Activated CD4-positive, CD25-positive, alpha-beta regulatory T cell treated with anti-CD3 and anti-CD28 coated beads, Interleukin-2, amount 50 U/mL, for 16 hours (primary cell): Measurements from ENCODE around the gene PWWP2A.
A peak's percentile ranks its signal among the peaks of the same experiment; 100 is the strongest.

Experiments used
- DNase-seq: peaks from one replicate; pipeline ENCODE4 v3.0.0-alpha.2; 2020; ENCODE audit warnings: low read depth, low spot score

Gene PWWP2A

DNA sequence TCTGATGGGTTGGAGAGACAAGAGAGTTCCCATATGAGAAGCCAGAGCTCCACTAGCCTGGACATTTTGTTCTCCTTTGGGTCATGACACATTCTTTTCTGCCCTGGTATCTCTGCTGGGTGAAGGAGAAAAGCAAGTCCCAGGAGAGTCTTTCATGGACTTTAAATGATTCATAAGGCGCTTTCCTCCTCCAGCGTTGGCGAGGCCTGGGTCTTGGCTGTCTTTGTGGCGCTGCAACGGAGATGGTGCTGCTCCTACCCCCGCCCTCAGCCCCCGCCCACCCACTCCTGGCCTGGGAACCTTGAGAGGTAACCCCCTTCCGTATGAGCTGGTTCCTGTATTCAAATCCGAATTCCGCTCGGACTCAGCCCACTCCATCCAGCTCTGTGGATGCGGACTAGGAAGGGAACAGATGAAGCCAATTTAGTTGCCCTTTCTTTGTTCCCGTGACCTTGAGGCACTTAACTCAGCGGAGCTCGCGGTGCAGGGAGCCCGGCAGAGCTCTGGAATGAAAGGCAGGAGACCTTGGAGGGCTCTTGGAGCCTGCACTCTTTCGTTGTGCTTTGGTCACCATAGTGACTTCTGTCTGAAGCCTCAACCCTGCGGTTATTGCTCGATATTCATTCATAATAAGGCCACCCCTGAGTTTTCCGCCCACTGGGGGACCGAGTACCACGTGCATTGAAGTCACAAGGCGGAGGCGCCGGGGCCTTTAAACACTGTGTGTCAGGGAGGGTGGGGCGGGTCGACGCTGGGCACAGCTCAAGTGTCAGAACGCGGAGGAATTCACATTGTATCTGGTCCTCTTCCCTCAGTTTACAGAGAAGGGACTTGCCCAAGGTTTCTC lies 14.0 kb upstream of the PWWP2A start:
- no peak for DNase-seq

GRCh38 chr5:160129841-160130240 lies 10.6 kb upstream of the PWWP2A start:
- DNase-seq: no peak

DNA sequence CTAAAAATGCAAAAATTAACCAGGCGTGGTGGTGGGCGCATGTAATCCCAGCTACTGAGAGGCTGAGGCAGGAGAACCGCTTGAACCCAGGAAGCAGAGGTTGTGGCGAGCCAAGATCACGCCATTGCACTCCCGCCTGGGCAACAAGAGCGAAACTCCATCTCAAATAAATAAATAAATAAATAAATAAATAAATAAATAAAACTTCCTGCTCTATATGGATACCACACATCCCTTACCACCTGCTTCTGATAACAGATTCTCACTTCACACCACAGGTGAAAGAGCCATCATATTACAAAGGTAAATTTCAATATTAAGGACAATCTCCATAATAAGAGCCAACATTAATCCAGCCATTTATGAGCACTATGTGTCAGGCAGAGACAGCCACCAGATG lies 9.4 kb upstream of the PWWP2A start:
- DNase-seq: no peak

GRCh38 chr5:160119905-160120266 lies 636 bp upstream of the PWWP2A start:
- DNase-seq: no peak

- DNase-seq: peak; percentile 18
Measured at GRCh38 chr5:160118349-160119141, 705 bp downstream of the PWWP2A start.

GRCh38 chr5:160116991-160117390 lies 2.3 kb downstream of the PWWP2A start:
- DNase-seq: no peak

- DNase-seq: no peak
Measured at GRCh38 chr5:160108124-160108523, 11.1 kb downstream of the PWWP2A start.

DNA sequence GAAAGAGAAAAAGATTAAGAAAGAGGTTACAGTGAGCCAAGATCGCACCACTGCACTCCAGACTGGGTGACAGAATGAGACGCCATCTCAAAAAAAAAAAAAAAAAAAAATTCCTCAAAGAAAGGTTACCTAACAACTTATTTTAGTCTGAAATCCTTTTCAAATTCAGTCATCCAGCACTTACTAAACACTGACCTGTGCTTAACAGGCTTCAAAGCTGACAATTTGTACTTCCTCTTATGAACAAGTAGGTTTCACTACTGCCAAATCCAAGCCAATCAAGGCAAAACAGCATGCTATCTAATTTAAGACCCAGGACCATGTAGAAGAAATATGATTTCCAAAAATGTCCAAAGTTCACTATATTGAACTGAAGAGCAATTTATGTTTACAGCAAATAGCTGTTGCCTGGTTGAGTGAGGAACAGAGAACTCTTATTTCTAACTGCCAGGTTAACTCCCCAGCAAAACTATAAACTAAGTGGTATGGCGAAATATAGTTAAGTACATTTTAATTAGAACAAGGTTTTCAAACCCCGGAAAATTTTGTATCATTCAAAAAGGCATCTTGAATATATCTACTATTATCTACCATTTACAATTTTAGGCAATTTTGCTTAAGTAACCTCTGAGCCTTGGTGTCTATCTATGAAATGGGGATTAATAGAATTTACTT lies 13.4 kb downstream of the PWWP2A start:
- no peak for DNase-seq

DNA sequence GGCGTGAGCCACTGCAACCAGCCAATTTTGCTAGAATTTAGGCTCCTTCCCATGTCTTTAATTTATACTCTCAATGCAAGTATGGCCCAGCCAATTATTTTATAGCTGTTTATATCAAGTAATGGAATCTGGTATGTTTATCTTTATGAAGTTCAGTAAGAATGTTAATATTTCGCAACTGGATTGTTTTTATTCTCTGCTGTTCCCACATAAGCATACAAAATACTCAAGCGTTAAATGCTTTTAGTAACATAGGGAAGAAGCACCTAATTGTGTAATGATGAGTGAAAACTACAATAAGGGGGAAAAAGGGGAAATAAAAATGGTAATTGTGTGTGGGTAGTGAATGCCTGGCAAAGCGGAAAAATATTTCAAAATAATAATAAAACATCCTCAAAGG lies 21.3 kb downstream of the PWWP2A start:
- no peak for DNase-seq

DNA sequence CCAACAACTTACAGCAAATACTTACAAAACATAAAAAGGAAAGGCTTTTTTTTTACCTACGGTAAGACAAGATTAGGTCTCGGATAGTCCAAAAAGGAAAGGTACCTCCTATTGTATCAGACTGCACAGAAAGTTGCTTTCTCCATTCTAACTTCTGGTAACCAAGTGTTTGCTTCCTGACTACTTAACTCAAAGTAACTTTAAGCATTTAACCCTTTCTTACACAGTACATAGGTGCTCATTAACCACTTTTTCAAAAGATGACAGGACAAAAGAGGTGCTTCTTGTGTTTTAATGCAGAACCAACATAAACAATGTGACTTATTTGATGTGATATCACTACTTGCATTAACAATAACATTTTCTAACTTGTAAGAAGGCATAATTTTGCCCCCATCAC lies 23.1 kb downstream of the PWWP2A start:
- no peak for DNase-seq

- no peak for DNase-seq
Measured at GRCh38 chr5:160092960-160093707, 26.1 kb downstream of the PWWP2A start.

DNA sequence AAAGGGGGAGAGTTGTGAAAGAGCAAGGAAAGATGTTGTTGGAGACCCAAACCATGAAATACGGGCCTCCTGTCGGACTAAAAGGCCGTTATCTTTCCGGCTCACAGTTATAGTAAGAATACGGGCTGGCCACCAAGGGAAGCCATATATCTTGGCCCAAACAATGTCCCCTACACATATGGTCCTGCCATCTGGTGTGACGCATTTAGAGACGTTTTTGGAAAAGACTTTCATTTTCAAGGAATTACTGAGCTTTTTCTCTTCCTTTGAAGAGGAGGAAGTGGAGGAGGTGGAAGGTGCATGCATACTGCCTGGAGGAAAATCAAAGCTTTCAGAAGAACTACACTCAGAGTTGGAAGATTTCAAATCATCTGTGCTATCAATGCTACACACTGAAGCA lies 26.7 kb downstream of the PWWP2A start:
- DNase-seq: no peak

- DNase-seq: no peak
Measured at GRCh38 chr5:160090059-160090458, 29.2 kb downstream of the PWWP2A start.

DNA sequence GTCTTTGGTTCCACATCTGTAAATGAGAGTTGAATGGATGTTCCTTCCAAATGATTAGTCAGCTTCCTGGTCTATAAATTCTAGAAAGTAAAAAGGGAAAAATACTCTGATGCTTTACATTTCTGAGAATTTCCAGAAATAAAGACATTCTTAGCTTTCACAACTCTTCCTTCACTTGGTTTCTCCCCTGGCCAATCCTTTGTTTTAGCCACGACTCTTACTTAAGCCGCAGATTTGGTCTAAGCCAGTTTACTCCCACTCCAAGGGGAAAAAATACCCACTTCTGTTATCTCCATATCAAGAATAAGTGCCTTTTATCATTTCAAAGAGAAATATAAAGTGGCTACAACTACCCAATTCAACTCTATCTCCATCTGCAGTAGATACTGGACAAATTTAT lies 29.7 kb downstream of the PWWP2A start:
- no peak for DNase-seq

DNA sequence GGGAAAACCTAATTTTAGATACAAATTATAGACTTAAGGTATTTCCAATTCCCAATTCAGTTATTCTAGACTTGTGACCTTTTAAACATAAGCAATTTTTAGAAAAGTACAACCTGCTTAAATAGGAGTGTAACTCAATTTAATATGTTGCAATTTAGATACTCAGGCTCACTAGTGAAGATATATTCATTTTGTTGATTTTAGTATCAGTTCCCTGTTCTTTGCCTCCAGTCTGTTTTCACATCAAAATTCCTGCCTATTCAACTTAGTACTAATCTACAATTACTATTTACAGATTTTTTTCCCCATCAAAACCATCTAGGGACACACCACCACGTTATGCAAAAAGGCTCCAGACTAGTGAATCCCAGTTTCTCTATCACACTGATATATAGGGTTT lies 30.4 kb downstream of the PWWP2A start:
- DNase-seq: no peak

DNA sequence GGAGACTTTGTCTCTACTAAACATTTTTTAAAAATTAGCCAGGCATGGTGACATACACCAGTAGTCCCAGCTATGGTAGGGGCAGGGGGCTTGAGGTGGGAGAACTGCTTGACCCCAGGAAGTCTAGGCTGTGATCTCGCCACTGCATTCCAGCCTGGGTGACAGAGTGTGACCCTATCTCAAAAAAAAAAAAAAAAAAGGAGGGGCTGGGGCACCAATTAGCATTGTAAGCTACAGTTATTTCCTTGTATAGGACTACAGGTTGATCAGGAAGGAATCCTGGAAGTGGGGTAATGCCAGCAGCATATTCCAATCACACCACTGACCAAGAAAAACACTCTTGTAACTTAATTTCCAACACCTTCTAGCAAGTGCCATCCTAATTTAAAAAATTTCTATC lies 32.1 kb downstream of the PWWP2A start:
- no peak for DNase-seq

GRCh38 chr5:160084144-160084543 lies 35.1 kb downstream of the PWWP2A start:
- no peak for DNase-seq

DNA sequence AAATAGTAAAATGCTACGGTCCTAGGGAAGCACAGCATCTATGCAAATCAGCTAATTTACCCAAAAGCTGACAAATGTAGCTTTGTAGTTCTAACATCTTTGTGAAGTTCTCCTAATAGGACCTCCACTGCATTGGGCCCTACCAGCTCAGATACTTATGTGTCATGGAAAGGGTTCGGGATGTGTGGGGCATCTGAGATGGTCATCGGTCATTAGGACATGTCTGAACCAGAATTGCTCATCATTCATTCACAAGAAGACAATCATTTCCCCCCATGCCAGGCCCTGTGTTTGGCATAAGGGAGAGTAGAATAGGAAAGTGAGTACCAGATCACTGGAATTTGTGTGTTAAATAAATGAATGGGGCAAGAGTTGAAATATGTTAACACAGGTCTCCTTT lies 35.7 kb downstream of the PWWP2A start:
- no peak for DNase-seq

DNA sequence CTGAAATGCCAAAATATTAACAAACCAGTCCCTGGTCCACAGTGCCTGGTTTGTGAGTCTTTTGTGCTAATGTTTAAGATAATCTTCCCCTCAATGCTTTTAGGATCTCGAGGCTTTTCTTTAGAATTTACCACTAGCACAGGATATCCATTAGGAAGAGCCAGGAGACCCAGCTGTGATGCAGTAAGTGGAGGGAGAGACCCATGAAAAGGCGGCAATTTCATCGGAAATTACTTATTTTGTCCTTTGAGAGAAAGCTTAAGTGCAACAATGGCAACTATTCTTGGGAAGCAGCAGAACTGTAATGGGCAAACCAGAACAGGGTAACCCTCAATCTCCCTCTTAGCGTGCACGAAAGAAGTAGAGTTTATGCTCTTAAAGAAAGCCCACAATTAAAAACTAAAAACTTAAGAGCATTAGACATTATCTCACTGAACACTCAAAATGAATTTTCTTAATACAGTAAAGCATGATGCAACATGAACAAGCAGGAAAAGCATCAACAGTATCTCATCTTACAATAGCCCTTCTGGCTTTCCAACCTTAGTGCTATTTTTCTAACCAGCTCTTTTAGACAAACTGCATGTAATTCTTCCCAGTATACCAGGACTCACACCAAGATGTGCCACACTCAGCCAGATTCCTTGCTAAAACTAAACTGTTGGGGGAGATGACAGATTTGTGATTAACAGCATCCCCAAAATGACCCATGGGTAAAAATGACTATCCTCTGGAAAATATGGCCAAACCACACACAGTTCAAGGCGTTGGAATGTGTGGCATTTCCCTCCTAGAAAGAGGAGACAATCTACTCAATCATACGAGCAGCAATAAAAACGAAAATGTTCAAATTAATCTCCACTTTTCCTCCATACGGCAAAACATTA lies 36.4 kb downstream of the PWWP2A start:
- DNase-seq: no peak

DNA sequence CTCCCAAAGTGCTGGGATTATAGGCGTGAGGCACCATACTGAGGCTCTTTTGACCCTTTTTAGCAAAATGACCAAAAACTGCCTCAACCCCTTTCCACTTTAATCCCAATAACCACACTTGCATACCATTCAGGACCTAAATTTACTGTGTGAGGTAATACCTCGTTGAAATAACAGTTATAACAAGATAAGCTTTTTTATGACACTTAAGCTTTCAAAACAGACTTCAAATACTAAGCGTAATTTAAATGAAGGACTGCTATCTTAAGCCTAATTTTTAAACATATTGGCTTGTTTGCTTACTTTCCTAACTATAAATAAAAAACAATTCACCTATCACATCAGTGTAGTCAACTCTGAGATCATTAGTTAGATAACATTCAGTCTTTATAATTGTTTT lies 37.8 kb downstream of the PWWP2A start:
- DNase-seq: no peak

GRCh38 chr5:160079753-160080152 lies 39.5 kb downstream of the PWWP2A start:
- DNase-seq: no peak
